HCT116 (cell line): Measurements from ENCODE around the gene THSD4.

ENCODE experiments used
- CEBPB ChIP-seq: IDR thresholded peaks from 2 replicates; pipeline ENCODE4 v1.6.1; 2012; ENCODE audit warnings: low read depth
- CTCF ChIP-seq, 3 experiments: fragments of 200-600 bp in 1 of 3; sonication (generic) in 1 of 3; IDR thresholded peaks in 2 of 3; conservative IDR thresholded peaks in 1 of 3; 2 replicates each; pipeline ENCODE4 v1.5.1; 2012 to 2017; ENCODE audit warnings: low read depth in 2 of 3, low read length in 2 of 3, antibody characterized with exemption in 1 of 3, borderline replicate concordance in 1 of 3, control low read depth in 1 of 3, mild to moderate bottlenecking in 1 of 3, mixed read lengths in 1 of 3, mixed run types in 1 of 3, moderate library complexity in 1 of 3; ENCODE audit not compliant: insufficient read depth in 1 of 3
- ELF1 ChIP-seq: IDR thresholded peaks from 2 replicates; pipeline ENCODE4 v1.6.1; 2012; ENCODE audit warnings: low read depth, borderline replicate concordance
- EZH2 ChIP-seq: fragments of 200-600 bp; sonication (generic); IDR thresholded peaks from 2 replicates; pipeline ENCODE4 v1.6.1; 2017; ENCODE audit warnings: antibody characterized with exemption, mixed run types
- EZH2phosphoT487 ChIP-seq: fragments of 200-600 bp; IDR thresholded peaks from 2 replicates; pipeline ENCODE4 v1.6.1; 2018; ENCODE audit warnings: antibody characterized with exemption, borderline replicate concordance
- POLR2A ChIP-seq: IDR thresholded peaks from 2 replicates; pipeline ENCODE4 v1.7.0; 2011; ENCODE audit warnings: borderline replicate concordance; ENCODE audit not compliant: insufficient read depth, insufficient read length; ENCODE audit errors: extremely low read depth
- POLR2AphosphoS5 ChIP-seq: IDR thresholded peaks from 2 replicates; pipeline ENCODE4 v1.6.1; 2011; ENCODE audit warnings: mild to moderate bottlenecking, low read depth, low read length, moderate library complexity
- RAD21 ChIP-seq: IDR thresholded peaks from 2 replicates; pipeline ENCODE4 v1.6.1; 2012; ENCODE audit warnings: low read depth, mild to moderate bottlenecking
- SIN3A ChIP-seq: IDR thresholded peaks from 2 replicates; pipeline ENCODE4 v1.6.1; 2012; ENCODE audit warnings: low read depth
- YY1 ChIP-seq: IDR thresholded peaks from 2 replicates; pipeline ENCODE4 v1.6.1; 2011; ENCODE audit warnings: low read length, low read depth, moderate library complexity, mild to moderate bottlenecking; ENCODE audit not compliant: insufficient replicate concordance; ENCODE audit errors: extremely low read depth
- TF ChIP-seq, protein P1 (sequence below): IDR thresholded peaks from 2 replicates; pipeline ENCODE4 v1.6.1; 2012; ENCODE audit warnings: low read depth
- TF ChIP-seq, protein P2 (sequence below): IDR thresholded peaks from 2 replicates; pipeline ENCODE4 v1.6.1; 2012

DNA sequence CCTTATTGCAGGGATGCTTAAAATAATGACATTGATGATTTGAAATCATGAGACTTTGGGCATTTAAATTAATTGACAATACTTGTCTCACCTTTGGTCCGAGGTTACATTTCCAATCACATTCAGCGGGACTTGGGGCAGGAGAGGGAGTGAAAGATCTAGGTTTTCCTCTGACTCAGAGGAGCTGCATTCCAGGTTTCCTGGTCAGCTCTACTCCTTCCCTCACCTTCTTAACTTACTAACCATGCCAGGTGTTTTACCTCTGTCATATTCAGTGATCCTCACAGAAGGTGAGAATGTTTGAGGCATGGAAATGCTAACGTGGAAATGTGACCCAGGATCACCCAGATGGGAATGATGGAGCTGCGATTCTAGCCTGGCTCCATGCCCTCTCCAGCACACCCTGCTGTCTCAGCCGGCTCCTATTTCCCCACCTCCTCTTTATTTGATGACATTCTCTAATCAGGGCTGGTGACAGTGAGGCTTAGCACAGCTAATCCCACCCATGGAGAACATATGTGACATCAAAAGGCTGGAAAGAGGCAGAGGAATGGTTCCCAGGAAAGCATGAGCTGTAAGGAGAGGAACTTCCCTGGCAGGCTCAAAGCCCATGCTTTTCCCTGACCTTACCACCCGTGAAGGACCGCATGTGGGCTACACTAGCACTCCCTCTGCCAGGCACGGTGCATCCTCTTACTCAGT, 38.7 kb downstream of the THSD4 start:
- TF ChIP-seq EZH2 (no peak), CTCF (IDR thresholded peaks at IDR 0.05 in 2 of 3, conservative IDR thresholded peaks at IDR 0.05 in 1 of 3; ENCODE audit: borderline replicate concordance in 1 of 3, insufficient read depth in 1 of 3, low read depth in 2 of 3, low read length in 2 of 3) (no peak), POLR2A (no peak), SIN3A (no peak), YY1 (no peak), RAD21 (no peak), CEBPB (no peak), POLR2AphosphoS5 (no peak), EZH2phosphoT487 (no peak), ELF1 (no peak)
- TF ChIP-seq, protein P1, sequence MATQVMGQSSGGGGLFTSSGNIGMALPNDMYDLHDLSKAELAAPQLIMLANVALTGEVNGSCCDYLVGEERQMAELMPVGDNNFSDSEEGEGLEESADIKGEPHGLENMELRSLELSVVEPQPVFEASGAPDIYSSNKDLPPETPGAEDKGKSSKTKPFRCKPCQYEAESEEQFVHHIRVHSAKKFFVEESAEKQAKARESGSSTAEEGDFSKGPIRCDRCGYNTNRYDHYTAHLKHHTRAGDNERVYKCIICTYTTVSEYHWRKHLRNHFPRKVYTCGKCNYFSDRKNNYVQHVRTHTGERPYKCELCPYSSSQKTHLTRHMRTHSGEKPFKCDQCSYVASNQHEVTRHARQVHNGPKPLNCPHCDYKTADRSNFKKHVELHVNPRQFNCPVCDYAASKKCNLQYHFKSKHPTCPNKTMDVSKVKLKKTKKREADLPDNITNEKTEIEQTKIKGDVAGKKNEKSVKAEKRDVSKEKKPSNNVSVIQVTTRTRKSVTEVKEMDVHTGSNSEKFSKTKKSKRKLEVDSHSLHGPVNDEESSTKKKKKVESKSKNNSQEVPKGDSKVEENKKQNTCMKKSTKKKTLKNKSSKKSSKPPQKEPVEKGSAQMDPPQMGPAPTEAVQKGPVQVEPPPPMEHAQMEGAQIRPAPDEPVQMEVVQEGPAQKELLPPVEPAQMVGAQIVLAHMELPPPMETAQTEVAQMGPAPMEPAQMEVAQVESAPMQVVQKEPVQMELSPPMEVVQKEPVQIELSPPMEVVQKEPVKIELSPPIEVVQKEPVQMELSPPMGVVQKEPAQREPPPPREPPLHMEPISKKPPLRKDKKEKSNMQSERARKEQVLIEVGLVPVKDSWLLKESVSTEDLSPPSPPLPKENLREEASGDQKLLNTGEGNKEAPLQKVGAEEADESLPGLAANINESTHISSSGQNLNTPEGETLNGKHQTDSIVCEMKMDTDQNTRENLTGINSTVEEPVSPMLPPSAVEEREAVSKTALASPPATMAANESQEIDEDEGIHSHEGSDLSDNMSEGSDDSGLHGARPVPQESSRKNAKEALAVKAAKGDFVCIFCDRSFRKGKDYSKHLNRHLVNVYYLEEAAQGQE: no peak
- TF ChIP-seq, protein P2, sequence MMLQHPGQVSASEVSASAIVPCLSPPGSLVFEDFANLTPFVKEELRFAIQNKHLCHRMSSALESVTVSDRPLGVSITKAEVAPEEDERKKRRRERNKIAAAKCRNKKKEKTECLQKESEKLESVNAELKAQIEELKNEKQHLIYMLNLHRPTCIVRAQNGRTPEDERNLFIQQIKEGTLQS: no peak
